Muscle of arm (tissue), 12 donors: ENCODE measurements around the gene SYP. TPM values are rescaled to one million over a fixed set of nuclear protein-coding genes. Genes with fewer than 3 reads are reported as not detected.

Experiments used
- DNase-seq: peaks from one replicate; pipeline ENCODE4 v3.0.0-alpha.2; 2013
- polyA plus RNA-seq, 12 donors: library from polyadenylated mRNA; unstranded; fragments of 120-200 nt; gene quantifications; one replicate each; pipeline ENCODE4 v1.2.1, GENCODE V29; 2013; ENCODE audit not compliant: insufficient read length in 12 of 12

SYP gene
- polyA plus RNA-seq, 12 donors = 0.59 to 5.9 (median 0.97) TPM; not detected in 1

DNA sequence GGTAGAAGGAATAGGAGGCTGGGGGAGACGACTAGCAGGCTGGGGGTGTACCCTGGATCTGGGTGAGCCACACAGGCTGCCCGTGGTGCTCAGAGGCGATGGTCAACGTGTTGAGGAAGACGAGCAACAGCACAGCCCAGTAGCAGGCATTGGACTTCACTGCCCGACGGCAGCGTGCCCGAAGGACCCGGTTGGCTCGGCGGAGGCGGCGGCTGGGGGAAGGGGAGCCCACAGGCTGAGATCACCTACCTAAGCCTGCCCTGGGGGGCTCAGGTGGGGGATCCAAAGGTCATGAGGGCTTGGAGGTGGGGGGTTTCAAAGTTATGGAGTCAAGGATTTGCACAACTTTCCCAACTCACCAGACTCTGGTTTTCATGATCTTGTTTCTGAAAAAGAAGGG lies 25.9 kb upstream of the SYP start:
- no peak for DNase-seq

GRCh38 chrX:49221868-49222267 lies 21.9 kb upstream of the SYP start:
- DNase-seq = no peak

DNA sequence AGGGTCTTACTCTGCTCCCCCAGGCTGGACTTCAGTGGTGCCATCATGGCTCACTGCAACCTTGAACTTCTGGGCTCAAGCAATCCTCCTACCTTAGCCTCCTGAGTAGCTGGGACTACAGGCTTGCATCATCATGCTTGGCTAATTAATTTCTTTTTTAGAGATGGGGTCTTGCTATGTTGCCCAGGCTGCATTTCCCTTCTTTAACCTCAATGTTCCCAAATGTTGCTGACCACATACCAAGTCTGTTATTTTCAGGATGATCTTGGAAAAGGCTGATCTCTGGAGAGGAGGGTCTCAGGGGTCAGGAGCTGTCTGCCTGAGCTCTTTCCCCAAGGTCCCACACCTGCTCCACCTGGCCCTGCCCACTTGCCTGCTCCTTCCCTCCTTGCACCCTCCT lies 20.1 kb upstream of the SYP start:
- DNase-seq = no peak

GRCh38 chrX:49214996-49215526 lies 15.1 kb upstream of the SYP start:
- no peak for DNase-seq

DNA sequence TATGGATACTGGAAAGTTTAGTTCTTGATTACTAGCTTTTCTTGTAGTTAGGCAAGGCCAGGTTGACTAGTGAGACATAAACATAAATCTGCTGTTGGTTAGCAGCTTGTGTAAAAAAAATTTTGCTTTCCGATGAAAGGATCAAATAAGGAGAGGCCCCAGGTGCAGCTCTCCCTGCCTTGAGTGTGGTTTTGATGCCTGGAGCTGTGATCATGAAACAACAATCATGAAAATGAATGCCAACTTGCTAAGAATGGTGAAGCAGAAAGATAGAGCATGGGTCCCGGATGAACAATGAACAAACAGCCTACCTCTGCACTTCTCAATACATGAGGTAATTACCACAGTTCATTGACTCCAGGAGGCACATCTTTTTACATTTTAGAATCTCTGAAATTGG lies 14.4 kb upstream of the SYP start:
- DNase-seq = no peak

- DNase-seq = no peak
Measured at GRCh38 chrX:49212861-49213260, 12.9 kb upstream of the SYP start.

DNA sequence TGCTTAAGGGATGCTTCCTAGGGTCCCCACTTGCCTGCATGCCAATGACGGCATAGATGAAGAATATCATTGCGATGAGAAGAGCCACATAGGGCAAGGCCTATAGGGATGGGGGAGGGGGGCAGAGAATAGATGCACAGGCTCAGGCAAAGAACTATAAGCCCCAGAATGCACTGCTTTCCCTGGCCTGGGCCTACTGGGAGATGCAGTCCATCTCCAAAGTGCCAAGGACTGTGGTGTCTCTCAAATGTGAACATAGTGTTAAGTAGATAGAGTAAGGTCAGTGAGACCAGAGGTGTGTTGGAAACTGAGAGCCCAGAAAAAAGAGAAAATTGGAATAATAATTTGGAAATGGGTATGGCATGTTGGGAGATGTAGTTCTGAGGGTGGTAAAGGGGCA lies 12.2 kb upstream of the SYP start:
- DNase-seq = no peak

- DNase-seq = no peak
Measured at GRCh38 chrX:49211074-49211473, 11.1 kb upstream of the SYP start.

GRCh38 chrX:49210406-49210805 lies 10.4 kb upstream of the SYP start:
- no peak for DNase-seq

GRCh38 chrX:49209434-49210251 lies 9.7 kb upstream of the SYP start:
- no peak for DNase-seq

DNA sequence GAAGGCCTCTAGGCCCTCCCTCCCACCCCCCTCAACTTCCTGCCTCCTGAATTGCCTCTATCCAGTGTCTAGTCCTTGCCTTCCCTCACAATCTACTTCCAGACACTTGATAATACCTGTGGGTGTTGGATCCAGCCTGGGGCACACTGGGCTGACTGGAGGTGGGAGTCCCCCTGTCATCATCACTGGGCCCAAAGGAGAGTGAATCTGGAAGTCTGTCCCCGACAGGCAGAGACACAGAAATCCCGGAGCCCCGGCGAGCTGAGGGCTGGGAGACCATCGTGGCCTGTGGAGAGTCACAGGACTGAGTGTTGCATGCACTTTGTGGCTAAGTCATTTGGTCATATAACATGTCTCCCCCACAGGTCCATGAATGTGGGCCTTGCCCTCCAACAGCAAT lies 8.4 kb upstream of the SYP start:
- DNase-seq = no peak

GRCh38 chrX:49206543-49206942 lies 6.5 kb upstream of the SYP start:
- no peak for DNase-seq

- DNase-seq = no peak
Measured at GRCh38 chrX:49205443-49205842, 5.5 kb upstream of the SYP start.

DNA sequence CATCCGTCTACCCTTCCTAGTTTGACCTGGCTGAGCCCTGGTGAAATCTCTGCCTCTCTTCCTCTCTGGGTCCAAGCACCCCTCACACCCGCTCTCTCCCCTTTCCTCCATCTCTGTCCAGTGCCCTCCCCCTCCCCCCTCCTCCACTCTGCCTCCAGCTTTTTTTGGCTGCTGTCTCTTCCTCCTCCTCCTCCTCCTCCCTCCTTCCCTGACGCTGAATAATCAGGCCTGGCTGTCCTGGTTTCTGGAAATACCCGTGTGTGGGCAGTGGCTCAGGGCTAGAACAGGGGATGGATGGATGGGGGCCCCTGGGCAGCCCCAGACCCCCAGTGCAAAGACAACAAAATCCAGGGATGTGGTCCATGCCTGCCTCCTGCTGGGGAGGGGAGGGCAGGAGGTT lies 4.7 kb upstream of the SYP start:
- DNase-seq = no peak

GRCh38 chrX:49204017-49204416 lies 4.0 kb upstream of the SYP start:
- no peak for DNase-seq

DNA sequence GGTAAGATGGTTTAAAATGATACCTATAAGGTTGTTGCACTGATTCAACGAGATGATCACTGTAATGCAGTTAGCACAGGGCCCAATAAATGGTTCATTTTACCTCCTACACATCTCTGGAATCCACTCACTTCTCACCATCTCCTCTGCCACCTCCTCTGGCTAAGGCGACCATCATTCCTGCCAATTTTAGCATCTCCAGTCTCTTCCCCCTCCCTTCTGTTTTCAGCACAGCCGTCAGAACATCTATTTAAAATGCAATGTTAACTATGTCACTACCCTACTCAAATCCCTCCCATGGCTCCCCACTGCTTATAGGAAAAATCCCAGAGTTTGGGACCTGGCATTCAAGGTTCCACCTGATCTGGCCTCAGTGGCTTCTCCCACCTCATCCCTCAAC lies 3.5 kb upstream of the SYP start:
- DNase-seq = no peak

DNA sequence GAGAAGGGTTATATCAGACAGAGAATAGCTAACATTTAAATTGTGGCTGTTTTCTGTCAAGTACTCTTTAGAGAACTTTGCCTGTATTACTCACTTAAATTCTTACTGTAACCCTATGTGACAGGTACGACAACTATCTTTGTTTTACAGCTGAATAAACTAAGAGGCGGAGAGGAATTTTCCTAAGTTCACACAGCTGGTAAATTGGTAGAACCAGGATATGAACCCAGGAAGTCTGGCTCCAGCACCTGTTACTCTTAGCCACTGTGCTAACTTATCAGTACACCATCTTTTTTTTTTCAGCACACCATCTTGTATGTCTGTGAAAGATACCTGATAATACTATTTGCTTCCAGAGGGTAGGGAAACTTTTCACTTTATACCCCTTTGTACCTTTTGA lies 2.0 kb upstream of the SYP start:
- DNase-seq = no peak

- DNase-seq = no peak
Measured at GRCh38 chrX:49199315-49199595, 738 bp downstream of the SYP start.

DNA sequence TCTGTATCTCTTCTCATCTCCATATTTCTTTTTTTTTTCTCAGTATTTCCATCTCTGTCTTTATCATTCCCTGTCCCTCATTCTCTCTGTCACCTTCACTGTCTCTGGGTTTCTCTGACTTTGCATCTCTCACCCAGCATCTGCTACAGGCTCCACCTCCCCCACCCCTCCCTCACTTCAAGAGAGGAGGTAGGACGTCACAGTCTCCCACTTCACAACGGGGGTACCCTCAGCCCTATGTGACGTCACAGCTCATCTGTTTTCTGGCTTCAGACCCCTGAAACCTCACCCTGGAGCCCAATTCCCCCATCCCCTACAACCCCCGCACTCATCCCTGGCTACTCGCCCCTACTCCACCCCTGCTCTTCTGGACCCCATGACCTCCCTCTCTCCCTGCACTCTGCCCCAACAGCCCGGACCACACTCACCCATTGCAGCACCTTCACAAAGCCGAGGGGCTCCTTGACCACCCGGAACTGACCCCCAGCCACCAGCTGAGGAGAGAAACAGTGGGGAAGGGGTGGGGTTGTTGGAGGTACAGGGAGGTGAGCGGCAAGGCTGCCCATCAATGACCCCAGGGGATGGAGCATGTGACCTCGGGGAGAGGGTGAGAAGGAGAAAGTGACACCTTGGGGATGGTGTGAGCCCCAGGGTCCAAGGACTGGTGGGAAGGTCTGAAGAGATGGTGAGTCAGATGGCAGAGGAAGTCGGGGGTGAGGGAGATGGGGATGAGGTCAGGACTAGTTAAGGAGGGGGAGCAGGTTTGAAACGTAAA lies 1.3 kb downstream of the SYP start:
- DNase-seq = no peak

DNA sequence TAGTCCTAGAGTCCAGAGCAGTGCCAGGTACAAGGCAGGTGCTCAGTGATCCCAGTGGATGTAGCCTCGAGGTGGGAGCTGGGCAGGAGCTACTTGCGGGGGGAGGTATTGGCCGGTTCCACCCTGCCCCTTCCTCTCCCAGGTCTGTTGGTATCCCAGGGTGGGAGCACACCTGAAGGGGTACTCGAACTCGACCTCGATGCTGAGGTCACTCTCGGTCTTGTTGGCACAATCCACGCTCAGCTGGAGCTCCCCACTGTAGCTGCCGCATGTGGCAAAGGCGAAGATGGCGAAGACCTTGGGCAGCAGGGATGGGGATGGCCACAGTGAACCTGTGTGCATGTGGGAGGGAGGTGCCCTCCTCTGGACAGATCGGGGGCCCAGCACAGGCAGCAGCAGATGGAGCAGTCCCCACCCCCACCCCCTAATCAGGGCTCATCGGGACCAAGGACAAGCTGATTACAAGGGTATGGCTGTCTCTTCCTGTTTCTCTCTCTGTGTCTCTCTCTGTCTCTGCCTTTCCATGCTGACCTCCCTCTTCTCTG lies 2.4 kb downstream of the SYP start:
- DNase-seq = no peak

- DNase-seq = no peak
Measured at GRCh38 chrX:49193542-49193964, 6.4 kb downstream of the SYP start.

- no peak for DNase-seq
Measured at GRCh38 chrX:49192722-49193328, 7.2 kb downstream of the SYP start.

- no peak for DNase-seq
Measured at GRCh38 chrX:49191574-49192011, 8.4 kb downstream of the SYP start.
